ENCODE data around the gene NIN. TPM values are rescaled to one million over a fixed set of nuclear protein-coding genes. Genes with fewer than 3 reads are reported as not detected.
"Not testable (repeated sequence)": the region's sequence is repeated elsewhere in the genome, so short reads cannot be mapped to it uniquely, and the experiment has no call there.

The NIN gene
- total RNA-seq, 1 donor from 2014 or later = 33.2 TPM

DNA sequence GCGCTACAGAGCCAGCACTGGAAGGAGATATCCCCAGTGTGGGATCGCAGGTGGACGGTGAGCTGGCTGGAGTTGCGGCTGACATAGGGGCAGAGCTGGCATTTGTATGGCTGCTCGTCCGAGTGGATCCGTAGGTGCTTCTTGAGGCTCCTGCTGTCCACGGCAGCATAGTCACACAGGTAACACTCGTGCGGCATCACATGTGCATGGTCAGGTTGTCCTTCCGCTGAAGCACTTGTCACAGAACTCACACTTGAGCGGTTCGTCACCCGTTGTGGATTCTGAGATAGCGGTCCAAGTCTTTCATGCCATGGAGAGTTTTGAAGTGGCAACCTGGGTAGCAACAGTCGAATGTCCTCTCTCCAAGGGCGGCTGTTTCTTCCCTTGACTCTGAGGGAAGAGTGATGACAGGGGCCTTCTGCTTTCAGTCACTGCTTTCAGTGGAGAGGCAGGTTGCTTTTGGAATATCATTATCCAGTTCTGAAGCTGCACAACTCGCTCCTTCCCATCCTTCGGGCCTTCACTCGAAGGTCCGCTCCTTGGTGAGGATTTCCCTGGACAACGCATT is 125.9 kb downstream of the NIN start:
- Mint-ChIP-seq H3K36me3 (no peaks in the 10 kb centered on the region), H3K27ac (no peak overlapping the region)

DNA sequence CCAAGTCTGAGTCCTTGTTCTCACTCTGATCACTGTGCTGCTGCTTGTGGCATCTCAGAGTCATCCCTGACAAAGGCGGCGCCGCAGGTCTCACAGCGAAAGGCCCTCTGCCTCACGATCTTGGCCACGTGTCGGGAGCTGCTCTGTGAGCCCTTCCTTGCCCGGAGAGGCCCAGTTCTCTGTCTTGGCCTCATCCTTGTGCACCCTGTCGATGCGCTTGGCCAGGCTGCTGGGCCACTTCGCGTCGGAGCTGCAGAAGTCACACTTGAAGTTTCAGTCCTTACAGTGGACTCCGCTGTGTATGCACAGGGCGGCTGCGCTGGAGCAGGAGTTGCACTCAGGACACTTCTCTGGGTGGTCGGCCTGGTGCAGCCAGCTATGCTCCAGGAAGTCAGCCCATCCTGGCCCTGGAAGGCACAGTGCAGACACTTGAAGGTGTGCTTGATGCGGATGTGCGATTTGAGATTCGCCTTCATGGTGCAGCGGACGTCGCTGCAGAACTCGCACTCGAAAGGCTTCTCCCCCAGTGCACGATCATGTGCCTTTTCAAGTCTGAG is 126.4 kb downstream of the NIN start:
- Mint-ChIP-seq H3K9me3 (peaks cover 18% of the 10 kb centered on the region), H3K27me3 (ENCODE audit: low read depth) (peaks cover 2% of the 10 kb centered on the region), H3K4me3 (no peak overlapping the region), H3K27ac (no peak overlapping the region), H3K4me1 (no peaks in the 10 kb centered on the region), H3K36me3 (no peaks in the 10 kb centered on the region)
- DNase-seq (ENCODE audit: low spot score in 2 of 2, unreplicated experiment in 2 of 2) = no peak
- TF ChIP-seq, protein P1, sequence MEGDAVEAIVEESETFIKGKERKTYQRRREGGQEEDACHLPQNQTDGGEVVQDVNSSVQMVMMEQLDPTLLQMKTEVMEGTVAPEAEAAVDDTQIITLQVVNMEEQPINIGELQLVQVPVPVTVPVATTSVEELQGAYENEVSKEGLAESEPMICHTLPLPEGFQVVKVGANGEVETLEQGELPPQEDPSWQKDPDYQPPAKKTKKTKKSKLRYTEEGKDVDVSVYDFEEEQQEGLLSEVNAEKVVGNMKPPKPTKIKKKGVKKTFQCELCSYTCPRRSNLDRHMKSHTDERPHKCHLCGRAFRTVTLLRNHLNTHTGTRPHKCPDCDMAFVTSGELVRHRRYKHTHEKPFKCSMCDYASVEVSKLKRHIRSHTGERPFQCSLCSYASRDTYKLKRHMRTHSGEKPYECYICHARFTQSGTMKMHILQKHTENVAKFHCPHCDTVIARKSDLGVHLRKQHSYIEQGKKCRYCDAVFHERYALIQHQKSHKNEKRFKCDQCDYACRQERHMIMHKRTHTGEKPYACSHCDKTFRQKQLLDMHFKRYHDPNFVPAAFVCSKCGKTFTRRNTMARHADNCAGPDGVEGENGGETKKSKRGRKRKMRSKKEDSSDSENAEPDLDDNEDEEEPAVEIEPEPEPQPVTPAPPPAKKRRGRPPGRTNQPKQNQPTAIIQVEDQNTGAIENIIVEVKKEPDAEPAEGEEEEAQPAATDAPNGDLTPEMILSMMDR (IDR thresholded peaks at IDR 0.05; ENCODE audit: unreplicated experiment) = no peak

More for the DNA sequence above, 125.9 kb downstream of the NIN start:
- H3K4me1 Mint-ChIP-seq = no peaks in the 10 kb centered on the region
- H3K4me3 Mint-ChIP-seq = no peak overlapping the region
- no peak for DNase-seq (ENCODE audit: low spot score in 2 of 2, unreplicated experiment in 2 of 2)
- no peaks in the 10 kb centered on the region for H3K27me3 Mint-ChIP-seq (ENCODE audit: low read depth)
- TF ChIP-seq, protein P1 (IDR thresholded peaks at IDR 0.05; ENCODE audit: unreplicated experiment) = no peak
- H3K9me3 Mint-ChIP-seq = peaks cover 12% of the 10 kb centered on the region

DNA sequence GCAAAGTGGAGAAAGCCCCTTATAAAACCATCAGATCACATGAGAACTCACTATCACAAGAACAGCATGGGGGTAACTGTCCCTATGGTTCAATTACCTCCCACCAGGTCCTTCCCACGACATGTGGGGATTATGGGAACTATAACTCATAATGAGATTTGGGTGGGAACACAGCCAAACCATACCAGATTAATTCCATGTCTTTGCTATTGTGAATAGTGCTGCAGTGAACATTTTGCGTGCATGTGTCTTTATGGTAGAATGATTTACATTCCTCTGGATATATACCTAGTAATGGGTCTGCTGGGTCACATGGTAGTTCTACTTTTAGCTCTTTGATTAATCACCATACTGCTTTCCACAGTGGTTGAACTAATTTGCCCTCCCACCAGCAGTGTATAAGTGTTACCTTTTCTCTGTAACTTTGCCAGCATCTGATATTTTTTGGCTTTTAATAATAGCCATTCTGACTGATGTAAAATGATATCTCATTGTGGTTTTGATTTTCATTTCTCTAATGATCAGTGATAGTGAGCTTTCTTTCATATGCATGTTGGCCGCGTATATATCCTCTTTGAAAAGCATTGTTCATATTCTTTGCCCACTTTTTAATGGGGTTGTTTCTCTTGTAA is 133.2 kb downstream of the NIN start:
- DNase-seq (ENCODE audit: low spot score in 2 of 2, unreplicated experiment in 2 of 2) = no peak
- no peaks in the 10 kb centered on the region for H3K4me1 Mint-ChIP-seq
- H3K27me3 Mint-ChIP-seq (ENCODE audit: low read depth) = peaks cover 2% of the 10 kb centered on the region
- H3K4me3 Mint-ChIP-seq = no peak overlapping the region
- peaks cover 5% of the 10 kb centered on the region for H3K36me3 Mint-ChIP-seq
- TF ChIP-seq, protein P1 (IDR thresholded peaks at IDR 0.05; ENCODE audit: unreplicated experiment) = no peak
- peaks cover 55% of the 10 kb centered on the region for H3K9me3 Mint-ChIP-seq
- H3K27ac Mint-ChIP-seq = no peak overlapping the region

DNA sequence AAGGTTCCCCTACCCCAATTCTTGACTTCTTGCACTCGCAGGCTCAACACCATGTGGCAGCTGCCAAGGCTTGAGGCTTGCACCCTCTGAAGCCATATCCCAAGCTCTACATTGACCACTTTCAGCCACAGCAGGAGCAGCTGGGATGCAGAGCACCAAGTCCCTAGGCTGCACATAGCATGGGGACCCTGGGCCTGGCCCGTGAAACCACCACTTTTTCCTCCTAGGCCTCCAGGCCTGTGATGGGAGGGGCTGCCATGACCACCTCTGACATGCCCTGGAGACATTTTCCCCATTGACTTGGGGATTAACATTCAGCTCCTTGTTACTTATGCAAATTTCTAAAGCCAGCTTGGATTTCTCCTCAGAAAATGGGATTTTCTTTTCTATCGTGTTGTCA is 136.7 kb downstream of the NIN start:
- peaks cover 51% of the 10 kb centered on the region for H3K9me3 Mint-ChIP-seq
- H3K4me3 Mint-ChIP-seq; H3K27me3 Mint-ChIP-seq (ENCODE audit: low read depth); DNase-seq (ENCODE audit: low spot score in 2 of 2, unreplicated experiment in 2 of 2); H3K4me1 Mint-ChIP-seq; H3K36me3 Mint-ChIP-seq; H3K27ac Mint-ChIP-seq: not testable (repeated sequence)

DNA sequence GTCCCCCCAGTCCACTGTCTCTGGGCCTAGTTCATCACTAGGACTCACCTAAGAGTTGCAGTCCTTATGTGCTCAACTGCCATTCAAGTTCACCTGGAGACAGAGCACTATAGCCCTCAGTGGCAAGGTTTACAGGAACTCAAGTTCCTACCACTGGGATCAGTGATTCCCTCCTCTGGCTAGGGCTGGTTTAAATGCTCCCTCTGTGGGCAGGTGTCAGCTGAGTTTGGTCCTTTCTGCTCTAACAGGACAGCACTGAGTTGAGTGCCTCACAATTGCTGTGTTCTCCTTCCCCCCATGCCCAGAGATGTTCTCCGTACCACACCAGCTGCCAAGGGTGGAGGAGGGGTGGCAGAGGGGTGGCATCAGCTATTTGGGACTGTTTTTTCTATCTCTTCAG is 142.1 kb downstream of the NIN start:
- Mint-ChIP-seq H3K36me3 (no peaks in the 10 kb centered on the region), H3K9me3 (peaks cover 37% of the 10 kb centered on the region), H3K27ac (no peak overlapping the region), H3K4me1 (no peaks in the 10 kb centered on the region), H3K27me3 (ENCODE audit: low read depth) (no peaks in the 10 kb centered on the region), H3K4me3 (no peak overlapping the region)
- TF ChIP-seq, protein P1 (IDR thresholded peaks at IDR 0.05; ENCODE audit: unreplicated experiment) = no peak
- DNase-seq (ENCODE audit: low spot score in 2 of 2, unreplicated experiment in 2 of 2) = no peak

DNA sequence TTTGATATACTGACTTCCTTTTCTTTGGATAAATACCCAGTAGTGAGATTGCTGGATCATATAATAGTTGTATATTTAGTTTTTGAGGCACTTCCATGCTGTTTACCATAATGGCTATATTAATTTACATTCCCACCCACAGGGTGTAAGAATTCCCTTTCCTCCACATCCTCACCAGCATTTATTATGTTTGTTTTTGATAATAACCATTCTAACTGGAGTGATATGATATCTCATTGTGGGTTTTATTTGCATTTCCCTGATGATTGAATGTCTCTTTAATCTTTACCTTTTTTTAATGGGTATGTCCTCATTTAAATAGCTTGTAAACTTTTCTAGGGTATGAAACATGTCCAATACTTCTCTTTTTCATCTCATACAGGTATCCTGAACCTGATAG is 151.3 kb downstream of the NIN start:
- Mint-ChIP-seq H3K27ac (no peak overlapping the region), H3K4me3 (no peak overlapping the region), H3K9me3 (peaks cover 16% of the 10 kb centered on the region), H3K27me3 (ENCODE audit: low read depth) (no peaks in the 10 kb centered on the region), H3K4me1 (peaks cover 15% of the 10 kb centered on the region), H3K36me3 (peaks cover 2% of the 10 kb centered on the region)
- TF ChIP-seq, protein P1 (IDR thresholded peaks at IDR 0.05; ENCODE audit: unreplicated experiment) = no peak
- no peak for DNase-seq (ENCODE audit: low spot score in 2 of 2, unreplicated experiment in 2 of 2)

Measured in mesothelial cell of epicardium (in vitro differentiated cells).